ENCODE measurements around the gene TRABD2B. TPM values are rescaled to one million over a fixed set of nuclear protein-coding genes. Genes with fewer than 3 reads are reported as not detected.

TRABD2B gene
- total RNA-seq, 4 donors from 2014 or later = 0.35 to 2.5 (median 0.88) TPM

DNA sequence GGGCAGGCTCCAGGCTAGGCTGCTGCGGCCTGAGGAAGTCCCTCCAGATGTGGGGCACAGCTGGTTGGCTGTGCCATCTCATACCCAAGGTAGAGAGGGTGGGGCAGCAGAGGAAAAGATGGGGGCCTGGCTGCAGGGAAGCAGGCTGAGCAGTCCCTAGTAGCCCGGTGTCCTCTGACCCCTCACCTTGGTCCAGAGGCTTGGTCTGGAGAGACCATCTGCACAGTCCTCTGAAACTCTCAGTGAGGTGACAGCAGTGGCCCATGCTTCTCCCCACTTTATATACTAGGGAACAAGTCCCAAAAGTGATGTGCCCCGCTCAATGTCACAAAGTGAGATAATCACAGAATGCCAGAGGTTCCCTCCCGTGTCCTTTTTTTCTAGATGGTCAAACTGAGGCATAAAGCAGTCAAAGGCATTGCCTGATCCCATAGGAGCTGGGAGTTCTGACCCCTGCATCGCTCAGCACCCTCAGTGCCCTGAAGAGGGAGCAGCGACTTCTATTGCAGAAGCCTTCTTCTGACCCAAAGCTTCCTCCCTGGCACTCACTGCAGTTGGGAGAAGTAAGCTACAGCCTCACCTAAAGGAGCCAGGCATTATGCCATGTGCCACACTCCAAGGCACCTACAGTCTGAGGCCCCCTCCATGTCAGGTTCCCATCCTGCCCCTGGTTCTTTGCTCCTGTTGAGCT lies 45.5 kb downstream of the TRABD2B start:
- H3K27me3 ChIP-seq = no peaks in the 10 kb centered on the region
- peaks cover 0 to 4% (median 0%) of the 10 kb centered on the region in 4 donors for H3K9me3 ChIP-seq
- no peak overlapping the region for H3K4me3 ChIP-seq
- no peaks in the 10 kb centered on the region for H3K4me1 ChIP-seq
- H3K36me3 ChIP-seq = no peaks in the 10 kb centered on the region
- no peak overlapping the region for H3K27ac ChIP-seq
- no peak for TF ChIP-seq POLR2A (IDR thresholded peaks at IDR 0.05)
- TF ChIP-seq, protein P1, sequence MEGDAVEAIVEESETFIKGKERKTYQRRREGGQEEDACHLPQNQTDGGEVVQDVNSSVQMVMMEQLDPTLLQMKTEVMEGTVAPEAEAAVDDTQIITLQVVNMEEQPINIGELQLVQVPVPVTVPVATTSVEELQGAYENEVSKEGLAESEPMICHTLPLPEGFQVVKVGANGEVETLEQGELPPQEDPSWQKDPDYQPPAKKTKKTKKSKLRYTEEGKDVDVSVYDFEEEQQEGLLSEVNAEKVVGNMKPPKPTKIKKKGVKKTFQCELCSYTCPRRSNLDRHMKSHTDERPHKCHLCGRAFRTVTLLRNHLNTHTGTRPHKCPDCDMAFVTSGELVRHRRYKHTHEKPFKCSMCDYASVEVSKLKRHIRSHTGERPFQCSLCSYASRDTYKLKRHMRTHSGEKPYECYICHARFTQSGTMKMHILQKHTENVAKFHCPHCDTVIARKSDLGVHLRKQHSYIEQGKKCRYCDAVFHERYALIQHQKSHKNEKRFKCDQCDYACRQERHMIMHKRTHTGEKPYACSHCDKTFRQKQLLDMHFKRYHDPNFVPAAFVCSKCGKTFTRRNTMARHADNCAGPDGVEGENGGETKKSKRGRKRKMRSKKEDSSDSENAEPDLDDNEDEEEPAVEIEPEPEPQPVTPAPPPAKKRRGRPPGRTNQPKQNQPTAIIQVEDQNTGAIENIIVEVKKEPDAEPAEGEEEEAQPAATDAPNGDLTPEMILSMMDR (IDR thresholded peaks at IDR 0.05) = no peak
- DNase-seq = no peak

DNA sequence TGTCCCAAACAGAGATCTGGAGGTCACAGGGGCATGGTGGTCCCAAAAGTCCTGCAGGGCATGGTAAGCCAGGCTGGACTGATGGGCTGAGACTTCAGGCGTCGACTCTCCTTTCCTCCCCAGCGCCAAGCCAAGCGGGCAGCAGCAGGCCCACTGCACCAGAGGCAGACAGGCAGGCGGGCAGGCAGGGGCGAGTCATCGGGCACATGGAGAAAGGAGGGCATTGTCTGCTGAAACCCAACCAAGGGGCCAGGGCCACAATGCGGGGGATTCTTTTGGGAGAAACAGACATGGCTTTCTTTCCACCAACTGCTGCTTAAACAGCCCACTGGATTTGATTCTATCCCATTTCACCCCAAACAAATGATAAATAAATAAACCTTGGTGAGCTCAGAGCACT lies 46.2 kb downstream of the TRABD2B start:
- TF ChIP-seq, protein P1 (IDR thresholded peaks at IDR 0.05) = no peak
- TF ChIP-seq POLR2A (IDR thresholded peaks at IDR 0.05) = no peak
- Histone ChIP-seq H3K9me3 (peaks cover 0 to under 1% (median 0%) of the 10 kb centered on the region in 4 donors), H3K27me3 (no peaks in the 10 kb centered on the region), H3K4me1 (no peaks in the 10 kb centered on the region), H3K27ac (no peak overlapping the region), H3K4me3 (no peak overlapping the region), H3K36me3 (no peaks in the 10 kb centered on the region)
- DNase-seq = no peak

DNA sequence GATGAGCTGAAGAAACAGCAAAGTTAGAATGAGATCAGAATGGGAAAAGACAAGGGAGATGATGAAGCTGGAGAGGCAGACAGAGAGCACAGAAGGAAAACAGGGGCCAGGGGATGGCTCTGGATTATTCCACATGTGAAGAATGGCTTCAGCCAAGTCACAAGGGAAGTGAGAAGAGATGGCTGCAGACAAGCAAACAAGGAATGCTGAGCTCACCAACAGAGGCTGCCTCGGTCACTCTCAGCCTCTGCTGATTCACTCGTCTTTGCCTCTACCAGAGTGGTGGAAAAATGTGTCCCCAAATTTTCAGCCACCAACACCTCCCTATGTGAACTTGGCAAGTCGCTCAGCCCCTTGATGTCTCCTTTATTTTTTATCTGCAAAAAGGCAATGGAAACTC lies 46.7 kb downstream of the TRABD2B start:
- Histone ChIP-seq H3K4me3 (no peak overlapping the region), H3K27ac (no peak overlapping the region), H3K27me3 (no peaks in the 10 kb centered on the region), H3K36me3 (no peaks in the 10 kb centered on the region), H3K4me1 (no peaks in the 10 kb centered on the region), H3K9me3 (no peaks in the 10 kb centered on the region)
- TF ChIP-seq, protein P1 (IDR thresholded peaks at IDR 0.05) = no peak
- TF ChIP-seq POLR2A (IDR thresholded peaks at IDR 0.05) = no peak
- no peak for DNase-seq

DNA sequence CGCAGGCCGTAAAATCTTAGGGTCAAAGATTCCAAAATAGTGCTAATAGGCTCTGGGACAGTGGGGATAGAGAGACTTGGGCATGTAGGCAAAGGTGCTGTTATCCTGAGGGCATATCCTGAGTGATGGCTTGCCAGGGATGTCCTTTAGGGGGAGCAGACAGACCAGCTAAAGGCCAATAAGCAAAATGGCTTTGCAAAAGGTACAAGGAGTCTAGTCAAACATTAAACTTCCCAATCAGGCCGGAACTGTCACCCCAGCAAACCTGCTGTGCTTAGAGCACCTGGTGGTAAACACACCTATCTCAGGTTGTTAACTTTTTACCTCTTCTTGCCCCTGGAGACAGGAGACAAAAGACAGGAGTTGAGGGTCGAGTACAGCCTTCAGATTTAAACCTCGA lies 49.1 kb downstream of the TRABD2B start:
- H3K4me3 ChIP-seq = no peak overlapping the region
- no peak for DNase-seq
- TF ChIP-seq, protein P1 (IDR thresholded peaks at IDR 0.05) = peak in 3 of 6 experiments; percentile 51 to 65 (median 62)
- TF ChIP-seq POLR2A (IDR thresholded peaks at IDR 0.05) = no peak
- no peaks in the 10 kb centered on the region for H3K27me3 ChIP-seq
- no peaks in the 10 kb centered on the region for H3K4me1 ChIP-seq
- no peaks in the 10 kb centered on the region for H3K36me3 ChIP-seq
- H3K9me3 ChIP-seq = no peaks in the 10 kb centered on the region
- H3K27ac ChIP-seq = no peak overlapping the region

DNA sequence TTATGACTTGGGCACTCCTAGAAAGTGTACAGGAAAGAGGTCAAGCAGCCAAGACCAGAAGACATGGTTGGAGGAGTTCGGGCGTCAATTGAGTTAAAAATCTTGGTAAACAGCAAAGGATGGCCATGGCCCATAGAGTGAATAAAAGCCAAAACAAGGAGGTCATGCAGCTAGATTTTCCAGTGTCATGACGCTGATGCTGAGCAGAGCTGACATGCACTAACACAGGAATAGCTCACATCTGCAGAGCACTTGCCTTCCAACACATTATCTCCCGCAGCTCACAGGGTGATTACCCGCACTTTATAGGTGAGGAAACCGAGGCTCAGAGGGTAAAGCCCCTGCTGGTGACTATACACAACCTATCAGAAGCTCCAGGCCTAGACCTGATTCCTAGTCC lies 49.7 kb downstream of the TRABD2B start:
- no peak for TF ChIP-seq POLR2A (IDR thresholded peaks at IDR 0.05)
- TF ChIP-seq, protein P1 (IDR thresholded peaks at IDR 0.05) = no peak
- Histone ChIP-seq H3K4me3 (no peak overlapping the region), H3K36me3 (no peaks in the 10 kb centered on the region)

More for the DNA sequence above, 49.7 kb downstream of the TRABD2B start:
- Histone ChIP-seq H3K27me3 (no peaks in the 10 kb centered on the region), H3K4me1 (no peaks in the 10 kb centered on the region), H3K27ac (no peak overlapping the region), H3K9me3 (no peaks in the 10 kb centered on the region)
- DNase-seq = no peak
